HepG2 (cell line): ENCODE results near the gene PARVA. TPM values are rescaled to one million over a fixed set of nuclear protein-coding genes. Genes with fewer than 3 reads are reported as not detected.

Experiments
- ATAC-seq: fragments of 200-7000 bp; cut with Tn5 transposase; 3 replicates; pipeline ENCODE4 v1.9.1; 2020; ENCODE audit warnings: mild to moderate bottlenecking, moderate library complexity
- BruUV-seq: library from RNA; stranded (reverse); fragments of 400-500 nt; replicated peaks from 2 replicates; lab custom pipeline; 2021; lab: Mats Ljungman, UMichigan
- CTCF ChIA-PET: fragments of 300-600 bp; formaldehyde crosslinking; extraction: SDS; loops from one replicate; lab custom pipeline; 2021; ENCODE audit warnings: low total read pairs, inconsistent platforms, low intra/inter-chr PET ratio; lab: Yijun Ruan, JAX
- POLR2A ChIA-PET: fragments of 350-600 bp; sonication (Branson Sonifier 250); formaldehyde crosslinking; loops from one replicate; lab custom pipeline; 2020; ENCODE audit warnings: antibody characterized with exemption, inconsistent platforms; lab: Yijun Ruan, JAX
- DNase-seq: peaks from one replicate; pipeline ENCODE4 v3.0.0-alpha.2; 2015; ENCODE audit warnings: low spot score
- FAIRE-seq: peaks from 3 replicates; lab custom pipeline; 2011; peaks lifted over from hg19 to GRCh38; lab: Jason Lieb, UNC
- H2AFZ ChIP-seq: one replicate; pipeline ENCODE4 v1.6.1; 2011; ENCODE audit warnings: low read length, inconsistent platforms
- H3K27ac ChIP-seq: fragments of 300-600 bp; 3 replicates; pipeline ENCODE4 v1.8.0; 2011; ENCODE audit warnings: mixed run types, mild to moderate bottlenecking, mixed read lengths, low read length, inconsistent platforms; ENCODE audit not compliant: insufficient read depth; ENCODE audit errors: extremely low read length
- H3K27me3 ChIP-seq, 2 experiments: fragments of 200-600 bp in 1 of 2; 2 replicates in 1 of 2; 3 replicates in 1 of 2; pipeline versions ENCODE4 v1.6.0 to v1.8.0; 2011; ENCODE audit warnings: low read length in 2 of 2, mild to moderate bottlenecking in 2 of 2, moderate library complexity in 2 of 2, inconsistent platforms in 1 of 2; ENCODE audit not compliant: insufficient read depth in 2 of 2, control insufficient read depth in 1 of 2
- H3K36me3 ChIP-seq, 2 experiments: fragments of 200-600 bp in 1 of 2; replicated peaks in 1 of 2; 2 replicates in 1 of 2; 3 replicates in 1 of 2; pipeline versions ENCODE4 v1.5.1 to v1.8.0; 2011; ENCODE audit warnings: low read length in 2 of 2, inconsistent platforms in 1 of 2; ENCODE audit not compliant: insufficient read depth in 2 of 2, control insufficient read depth in 1 of 2
- H3K4me1 ChIP-seq: 2 replicates; pipeline ENCODE4 v1.5.1; 2012; ENCODE audit warnings: low read length, inconsistent platforms; ENCODE audit not compliant: insufficient read depth
- H3K4me2 ChIP-seq: 2 replicates; pipeline ENCODE4 v1.6.0; 2011; ENCODE audit warnings: low read depth, low read length, inconsistent platforms
- H3K4me3 ChIP-seq, 3 experiments: fragments of 200-600 bp in 1 of 3; sonication (generic), shearing (Covaris generic) in 1 of 3; replicated peaks in 1 of 3; 2 replicates each; pipeline ENCODE4 v1.5.1; 2011 to 2016; ENCODE audit warnings: low read length in 3 of 3, inconsistent platforms in 2 of 3, low read depth in 2 of 3, mild to moderate bottlenecking in 2 of 3, control low read depth in 1 of 3, mixed read lengths in 1 of 3; ENCODE audit not compliant: insufficient read depth in 1 of 3
- H3K79me2 ChIP-seq: one replicate; pipeline ENCODE4 v1.6.1; 2011; ENCODE audit warnings: low read length, inconsistent platforms; ENCODE audit not compliant: insufficient read depth
- H3K9ac ChIP-seq: 2 replicates; pipeline ENCODE4 v1.6.0; 2011; ENCODE audit warnings: mild to moderate bottlenecking, low read depth, low read length, inconsistent platforms; ENCODE audit not compliant: insufficient read depth
- H3K9me3 ChIP-seq: 2 replicates; pipeline ENCODE4 v1.5.1; 2012; ENCODE audit warnings: mild to moderate bottlenecking, low read length
- H4K20me1 ChIP-seq: 2 replicates; pipeline ENCODE4 v1.6.0; 2011; ENCODE audit warnings: inconsistent platforms, mild to moderate bottlenecking, low read length, moderate library complexity; ENCODE audit not compliant: insufficient read depth
- BCLAF1 ChIP-seq: fragments of 450-650 bp; IDR thresholded peaks from 2 replicates; pipeline ENCODE4 v1.6.1; 2017; ENCODE audit warnings: mild to moderate bottlenecking
- GZF1 ChIP-seq: sonication (generic); formaldehyde crosslinking; IDR thresholded peaks from 2 replicates; pipeline ENCODE4 v1.5.1; 2020; ENCODE audit warnings: mild to moderate bottlenecking, missing genetic modification reagents
- HDAC2 ChIP-seq: sonication (generic); formaldehyde crosslinking; IDR thresholded peaks from 2 replicates; pipeline ENCODE4 v1.4.0; 2020; ENCODE audit warnings: missing genetic modification reagents
- MAFF ChIP-seq: IDR thresholded peaks from 2 replicates; pipeline ENCODE4 v1.6.1; 2011; ENCODE audit warnings: low read depth, low read length, improper control_type of control experiment
- MEF2D ChIP-seq: sonication (generic); formaldehyde crosslinking; IDR thresholded peaks from 2 replicates; pipeline ENCODE4 v1.5.1; 2020; ENCODE audit warnings: mild to moderate bottlenecking, missing genetic modification reagents
- NFRKB ChIP-seq: fragments of 450-650 bp; IDR thresholded peaks from 2 replicates; pipeline ENCODE4 v1.6.1; 2017
- RORA ChIP-seq: sonication (generic); formaldehyde crosslinking; IDR thresholded peaks from 2 replicates; pipeline ENCODE4 v1.5.0; 2020; ENCODE audit warnings: mild to moderate bottlenecking, missing genetic modification reagents, moderate library complexity
- SIN3B ChIP-seq: fragments of 150-350 bp; IDR thresholded peaks from 2 replicates; pipeline ENCODE4 v1.6.1; 2014; ENCODE audit warnings: low read length
- TFDP1 ChIP-seq: IDR thresholded peaks from 2 replicates; pipeline ENCODE4 v1.6.1; 2016; ENCODE audit warnings: missing compliant biosample characterization, missing genetic modification reagents, borderline replicate concordance
- ZBTB7A ChIP-seq: sonication (generic); formaldehyde crosslinking; IDR thresholded peaks from 2 replicates; pipeline ENCODE4 v1.8.0; 2022; ENCODE audit warnings: mild to moderate bottlenecking, missing genetic modification reagents
- ZFP36L2 ChIP-seq: sonication (generic); formaldehyde crosslinking; IDR thresholded peaks from 2 replicates; pipeline ENCODE4 v1.4.0; 2020; ENCODE audit warnings: missing genetic modification reagents
- ZNF501 ChIP-seq: sonication (generic); formaldehyde crosslinking; IDR thresholded peaks from 2 replicates; pipeline ENCODE4 v1.5.1; 2020; ENCODE audit warnings: mild to moderate bottlenecking, moderate library complexity, missing genetic modification reagents
- ZNF687 ChIP-seq: sonication (generic); formaldehyde crosslinking; IDR thresholded peaks from 2 replicates; pipeline ENCODE4 v1.5.1; 2020; ENCODE audit warnings: mild to moderate bottlenecking, missing genetic modification reagents, moderate library complexity
- WGBS: methylation state at CpG from one replicate; pipeline ENCODE4 v1.1.6; 2017; ENCODE audit warnings: low lambda C conversion rate; 5-methylcytosine and 5-hydroxymethylcytosine counted together
- in situ Hi-C: cut with HindIII; loops from 2 replicates; pipeline ENCODE4 v1.10.0; 2017; ENCODE audit warnings: low pct_unique_long_range_greater_than_20kb; ENCODE audit not compliant: extremely low pct_ligation_motif_present
- intact Hi-C: fragments of 100-400 bp; cut with micrococcal nuclease; formaldehyde crosslinking; loops from one replicate; pipeline ENCODE4 v1.10.0; 2022; ENCODE audit not compliant: unreplicated experiment
- polyA plus RNA-seq, 8 experiments: library from polyadenylated mRNA; depleted of rRNA in 3 of 8; stranded (reverse) in 7 of 8; unstranded in 1 of 8; fragments of >200 nt; fragmentation: Illumina TruSeq in 4 of 8; extraction: Trizol in 4 of 8; gene quantifications; 2 replicates each; pipeline versions ENCODE4 v1.2.1 to v1.2.3, GENCODE V29; 2011 to 2016; ENCODE audit warnings: low read depth in 4 of 8, missing spikeins in 1 of 8, mixed read lengths in 1 of 8; ENCODE audit not compliant: insufficient read depth in 1 of 8
- total RNA-seq, 5 experiments: library from RNA; depleted of rRNA; stranded (reverse); fragments of >200 nt; fragmentation: Illumina TruSeq; extraction: Trizol; gene quantifications; 2 replicates each; pipeline ENCODE4 v1.2.3, GENCODE V29; 2016; ENCODE audit warnings: low read depth in 1 of 5

The PARVA gene
- total and polyA plus RNA-seq, 2 of the 13 experiments (the other 11 are each of a cell fraction or from before 2014, with no cell fraction given) = 5.9 to 9.1 TPM

DNA sequence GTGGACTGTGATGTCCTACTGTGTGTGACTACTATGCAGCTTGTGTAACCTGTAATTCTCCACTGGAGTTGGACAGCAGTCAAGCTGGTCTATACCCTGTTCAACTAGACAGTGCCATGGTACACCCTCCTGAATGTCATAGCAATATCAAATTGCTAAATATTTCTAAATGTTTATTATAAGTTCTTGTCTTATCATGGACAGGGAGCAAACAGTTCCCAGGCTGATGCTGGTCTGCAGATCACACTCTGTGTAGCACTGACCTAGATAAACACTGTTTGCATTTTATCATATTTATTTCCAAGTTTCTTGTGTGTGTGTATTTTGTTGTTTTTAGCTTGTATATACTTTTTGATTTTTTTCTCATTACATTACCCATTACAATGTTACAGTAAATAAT is 22.0 kb downstream of the PARVA start:
- BruUV-seq = no TSS peak
- H3K27ac ChIP-seq = no peak overlapping the region
- DNase-seq (no peak), FAIRE-seq (no peak), ATAC-seq (no peak)
- no peak overlapping the region for H3K4me2 ChIP-seq
- TF ChIP-seq ZFP36L2 (CRISPR knock-in tag) (no peak), MAFF (no peak), HDAC2 (CRISPR knock-in tag) (no peak), ZNF687 (CRISPR knock-in tag) (no peak)
- no peaks in the 10 kb centered on the region for H3K79me2 ChIP-seq
- CTCF ChIA-PET = no interaction called here
- H3K9me3 ChIP-seq = no peaks in the 10 kb centered on the region
- intact Hi-C loops (no loop called here), in situ Hi-C loops (no loop called here)
- H4K20me1 ChIP-seq = no peaks in the 10 kb centered on the region
- POLR2A ChIA-PET = no interaction called here
- no peak overlapping the region for H2AFZ ChIP-seq
- no peak overlapping the region for H3K9ac ChIP-seq
- no peaks in the 10 kb centered on the region for H3K36me3 ChIP-seq
- no peak overlapping the region for H3K4me3 ChIP-seq
- peaks cover 14% of the 10 kb centered on the region for H3K4me1 ChIP-seq
- no peaks in the 10 kb centered on the region for H3K27me3 ChIP-seq

DNA sequence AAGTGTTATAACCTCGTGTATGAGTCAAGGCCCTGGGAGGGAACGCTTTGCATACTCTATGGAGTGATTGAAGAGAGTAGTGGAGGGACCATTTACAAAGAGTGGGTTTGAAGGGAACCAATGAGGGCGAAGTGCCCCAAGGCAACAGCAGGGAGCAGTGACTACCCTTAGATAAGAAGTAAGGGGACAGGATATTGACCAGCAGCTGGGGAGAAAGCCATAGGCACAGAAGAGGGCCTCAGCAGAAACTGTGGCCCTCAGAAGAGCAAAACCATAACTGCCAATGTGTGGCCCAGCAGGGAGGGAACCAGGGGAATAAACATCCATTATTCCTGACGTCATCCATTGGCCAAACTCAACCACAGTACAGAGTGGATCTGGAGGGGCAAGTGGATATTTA is 24.7 kb downstream of the PARVA start:
- Histone ChIP-seq H3K9ac (no peak overlapping the region), H3K27me3 (no peaks in the 10 kb centered on the region), H3K27ac (no peak overlapping the region), H3K4me3 (no peak overlapping the region), H3K4me2 (no peak overlapping the region), H3K4me1 (peaks cover 14% of the 10 kb centered on the region), H3K79me2 (no peaks in the 10 kb centered on the region), H3K9me3 (no peaks in the 10 kb centered on the region), H2AFZ (no peak overlapping the region), H3K36me3 (no peaks in the 10 kb centered on the region), H4K20me1 (no peaks in the 10 kb centered on the region)
- 81% methylated on average over 4 of the region's 4 CpGs for WGBS
- BruUV-seq = no TSS peak
- intact Hi-C loops = no loop called here
- no peak for FAIRE-seq
- DNase-seq = no peak
- ChIA-PET CTCF (no interaction called here), POLR2A (no interaction called here)
- in situ Hi-C loops = no loop called here
- ATAC-seq = no peak
- TF ChIP-seq TFDP1 (CRISPR knock-in tag) (no peak), NFRKB (no peak), RORA (CRISPR knock-in tag) (no peak), ZBTB7A (CRISPR knock-in tag) (no peak), GZF1 (CRISPR knock-in tag) (no peak), SIN3B (no peak), ZNF501 (no peak), BCLAF1 (no peak), MEF2D (CRISPR knock-in tag) (no peak)
